CD4-positive, CD25-positive, alpha-beta regulatory T cell (primary cell): ENCODE results near the gene SACM1L. TPM values are rescaled to one million over a fixed set of nuclear protein-coding genes. Genes with fewer than 3 reads are reported as not detected.

Experiments used
- ATAC-seq, 2 donors: fragments of 150-1000 bp; cut with Tn5 transposase; one replicate each; pipeline ENCODE4 v1.10.0; 2021; ENCODE audit warnings: low read depth in 2 of 2, moderate number of reproducible peaks in 2 of 2, moderate library complexity in 1 of 2
- DNase-seq, 3 donors: peaks; one replicate each; pipeline versions ENCODE4 v3.0.0 to v3.0.0-alpha.2; 2012 to 2022; ENCODE audit warnings: mixed read lengths in 1 of 3
- H3K27ac ChIP-seq: one replicate; pipeline ENCODE4 v1.7.0; 2013; ENCODE audit warnings: mild to moderate bottlenecking, low read length; ENCODE audit not compliant: insufficient read depth, poor library complexity, severe bottlenecking
- H3K27me3 ChIP-seq: one replicate; pipeline ENCODE4 v1.7.0; 2013; ENCODE audit warnings: low read length; ENCODE audit not compliant: control insufficient read depth, insufficient read depth
- H3K36me3 ChIP-seq: one replicate; pipeline ENCODE4 v1.7.0; 2013; ENCODE audit warnings: mild to moderate bottlenecking, low read length, moderate library complexity; ENCODE audit not compliant: control insufficient read depth, insufficient read depth
- H3K4me1 ChIP-seq: 2 replicates; pipeline ENCODE4 v1.7.0; 2013; ENCODE audit warnings: mild to moderate bottlenecking, low read length; ENCODE audit not compliant: insufficient read depth, control insufficient read depth, poor library complexity, severe bottlenecking
- H3K4me3 ChIP-seq: one replicate; pipeline ENCODE4 v1.7.0; 2013; ENCODE audit warnings: low read depth, mild to moderate bottlenecking, low read length, moderate library complexity
- H3K9me3 ChIP-seq, 2 experiments: 1 replicate in 1 of 2; 2 replicates in 1 of 2; pipeline ENCODE4 v1.7.0; 2013; ENCODE audit warnings: low read length in 2 of 2, mild to moderate bottlenecking in 1 of 2, moderate library complexity in 1 of 2; ENCODE audit not compliant: control insufficient read depth in 2 of 2
- H3K27ac Mint-ChIP-seq, 3 donors: one replicate each; pipeline ENCODE4 v1.8.0; 2020 to 2022; ENCODE audit warnings: mild to moderate bottlenecking in 3 of 3, mixed read lengths in 3 of 3, moderate library complexity in 2 of 3
- H3K27me3 Mint-ChIP-seq: one replicate; pipeline ENCODE4 v1.8.0; 2022; ENCODE audit warnings: mild to moderate bottlenecking, mixed read lengths
- H3K36me3 Mint-ChIP-seq: one replicate; pipeline ENCODE4 v1.8.0; 2020; ENCODE audit warnings: mixed read lengths
- H3K4me1 Mint-ChIP-seq, 4 donors: one replicate each; pipeline ENCODE4 v1.8.0; 2020 to 2022; ENCODE audit warnings: mixed read lengths in 4 of 4, mild to moderate bottlenecking in 1 of 4
- H3K4me3 Mint-ChIP-seq, 4 donors: one replicate each; pipeline ENCODE4 v1.8.0; 2020 to 2022; ENCODE audit warnings: mild to moderate bottlenecking in 4 of 4, mixed read lengths in 4 of 4, moderate library complexity in 3 of 4
- H3K9me3 Mint-ChIP-seq, 7 donors: one replicate each; pipeline ENCODE4 v1.8.0; 2020 to 2022; ENCODE audit warnings: mixed read lengths in 7 of 7, mild to moderate bottlenecking in 3 of 7, moderate library complexity in 2 of 7
- polyA plus RNA-seq, 4 donors: library from polyadenylated mRNA; unstranded; fragments of 300-500 nt; fragmentation: Illumina TruSeq; gene quantifications; one replicate each; pipeline ENCODE4 v1.2.3, GENCODE V29; 2021
- total RNA-seq: library from RNA; stranded (reverse); gene quantifications from one replicate; pipeline ENCODE4 v1.2.3, GENCODE V29; 2022

The SACM1L gene, protein sequence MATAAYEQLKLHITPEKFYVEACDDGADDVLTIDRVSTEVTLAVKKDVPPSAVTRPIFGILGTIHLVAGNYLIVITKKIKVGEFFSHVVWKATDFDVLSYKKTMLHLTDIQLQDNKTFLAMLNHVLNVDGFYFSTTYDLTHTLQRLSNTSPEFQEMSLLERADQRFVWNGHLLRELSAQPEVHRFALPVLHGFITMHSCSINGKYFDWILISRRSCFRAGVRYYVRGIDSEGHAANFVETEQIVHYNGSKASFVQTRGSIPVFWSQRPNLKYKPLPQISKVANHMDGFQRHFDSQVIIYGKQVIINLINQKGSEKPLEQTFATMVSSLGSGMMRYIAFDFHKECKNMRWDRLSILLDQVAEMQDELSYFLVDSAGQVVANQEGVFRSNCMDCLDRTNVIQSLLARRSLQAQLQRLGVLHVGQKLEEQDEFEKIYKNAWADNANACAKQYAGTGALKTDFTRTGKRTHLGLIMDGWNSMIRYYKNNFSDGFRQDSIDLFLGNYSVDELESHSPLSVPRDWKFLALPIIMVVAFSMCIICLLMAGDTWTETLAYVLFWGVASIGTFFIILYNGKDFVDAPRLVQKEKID
- total RNA-seq (70.0 TPM), polyA plus RNA-seq (10 to 100 TPM; 13.4 to 23.3 (median 18.4) TPM)

DNA sequence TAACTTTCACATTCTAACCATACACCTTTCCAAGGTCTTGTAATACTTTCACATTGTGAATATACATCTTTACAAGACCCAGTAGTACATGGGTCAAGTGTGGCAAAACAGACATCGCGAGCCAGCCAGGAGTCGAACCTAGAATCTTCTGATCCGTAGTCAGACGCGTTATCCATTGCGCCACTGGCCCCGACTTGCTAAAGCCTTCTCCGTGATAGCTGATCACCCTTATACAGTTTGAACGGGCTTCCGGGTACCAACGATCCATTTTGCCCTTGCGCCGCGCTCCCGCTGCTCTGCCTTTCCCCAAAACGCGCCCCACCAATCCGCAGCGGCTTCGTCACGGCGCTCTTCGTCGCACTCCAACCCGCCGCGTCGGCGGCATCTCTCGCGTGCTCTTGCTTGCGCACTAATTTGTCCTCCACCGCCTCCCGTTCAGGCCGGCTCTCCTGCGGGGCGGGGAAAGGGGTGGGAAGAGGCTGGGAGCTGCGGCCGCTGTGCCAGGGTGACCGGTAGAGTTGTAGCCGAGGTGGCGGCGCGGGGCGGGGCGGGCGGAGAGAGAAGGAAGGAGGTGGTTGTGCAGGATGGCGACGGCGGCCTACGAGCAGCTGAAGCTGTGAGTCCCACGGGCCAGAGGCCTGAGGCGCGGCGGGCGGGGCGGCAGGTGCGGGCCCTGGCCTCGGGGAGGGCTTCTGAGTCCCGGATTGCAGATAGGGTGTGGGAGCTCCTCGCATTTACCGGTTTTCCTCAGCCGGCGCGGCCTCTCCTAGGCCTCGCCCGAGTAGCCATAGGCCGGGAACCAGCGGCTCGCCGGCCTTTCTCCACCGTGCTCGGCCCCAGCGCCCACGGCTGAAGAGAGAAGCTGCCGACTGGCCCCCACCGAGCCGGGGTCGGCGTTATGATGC is at the start of gene SACM1L:
SACM1L (plus strand) TSS at position 515 of the 905 bp plus-strand sequence; CDS start at position 585, 70 bp downstream.
- Histone ChIP-seq H3K27ac (peak within 1 kb of the TSS; percentile 94), H3K9me3 (no peaks in the 10 kb centered on the region), H3K4me3 (peak within 1 kb of the TSS; percentile 96), H3K4me1 (peaks cover 59% of the 10 kb centered on the region), H3K36me3 (peaks cover 8% of the 10 kb centered on the region), H3K27me3 (no peaks in the 10 kb centered on the region)
- peaks cover 0 to 3% (median 0%) of the 10 kb centered on the region in 7 donors for H3K9me3 Mint-ChIP-seq
- peak within 1 kb of the TSS; percentile 97 to 100 (median 99) for H3K27ac Mint-ChIP-seq
- H3K27me3 Mint-ChIP-seq = peaks cover 9% of the 10 kb centered on the region
- ATAC-seq = peak; percentile 88 to 90
- peaks cover 39 to 71% (median 47%) of the 10 kb centered on the region in 4 donors for H3K4me1 Mint-ChIP-seq
- H3K36me3 Mint-ChIP-seq = peaks cover 15% of the 10 kb centered on the region
- peak within 1 kb of the TSS; percentile 96 to 99 (median 97) for H3K4me3 Mint-ChIP-seq
- DNase-seq = peak; percentile 95 to 99 (median 95)

DNA sequence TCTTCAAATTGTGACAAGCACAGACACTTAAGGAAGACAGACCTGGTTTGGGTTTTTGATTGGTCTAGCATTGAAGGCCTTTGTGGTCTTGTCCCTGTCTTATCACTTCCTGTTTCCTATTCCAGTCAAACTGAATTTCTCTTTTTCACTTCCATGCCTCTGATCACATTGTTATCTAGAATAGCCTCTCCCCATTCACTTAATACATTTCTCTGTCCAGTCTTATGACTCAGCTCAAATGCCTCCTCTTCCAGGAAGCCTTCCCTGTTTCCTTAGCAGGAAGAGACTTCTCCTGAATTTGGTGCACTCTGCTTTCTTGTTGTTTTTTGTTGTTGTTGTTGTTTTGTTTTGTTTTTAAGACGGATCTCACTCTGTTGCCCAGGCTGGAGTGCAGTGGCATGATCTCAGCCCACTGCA is 49.1 kb upstream of the SACM1L start:
- Mint-ChIP-seq H3K36me3 (peaks cover 39% of the 10 kb centered on the region), H3K27ac (peak overlapping the region in 2 of 3 donors; percentile 46 to 67), H3K4me1 (peaks cover 0 to 26% (median 11%) of the 10 kb centered on the region in 4 donors), H3K27me3 (no peaks in the 10 kb centered on the region), H3K9me3 (peaks cover 0 to 2% (median 0%) of the 10 kb centered on the region in 7 donors), H3K4me3 (no peak overlapping the region)
- peaks cover 41% of the 10 kb centered on the region for H3K36me3 ChIP-seq
- no peaks in the 10 kb centered on the region for H3K9me3 ChIP-seq
- no peaks in the 10 kb centered on the region for H3K4me1 ChIP-seq
- H3K27ac ChIP-seq = no peak overlapping the region
- no peaks in the 10 kb centered on the region for H3K27me3 ChIP-seq
- ATAC-seq (no peak), DNase-seq (no peak)
- H3K4me3 ChIP-seq = no peak overlapping the region

DNA sequence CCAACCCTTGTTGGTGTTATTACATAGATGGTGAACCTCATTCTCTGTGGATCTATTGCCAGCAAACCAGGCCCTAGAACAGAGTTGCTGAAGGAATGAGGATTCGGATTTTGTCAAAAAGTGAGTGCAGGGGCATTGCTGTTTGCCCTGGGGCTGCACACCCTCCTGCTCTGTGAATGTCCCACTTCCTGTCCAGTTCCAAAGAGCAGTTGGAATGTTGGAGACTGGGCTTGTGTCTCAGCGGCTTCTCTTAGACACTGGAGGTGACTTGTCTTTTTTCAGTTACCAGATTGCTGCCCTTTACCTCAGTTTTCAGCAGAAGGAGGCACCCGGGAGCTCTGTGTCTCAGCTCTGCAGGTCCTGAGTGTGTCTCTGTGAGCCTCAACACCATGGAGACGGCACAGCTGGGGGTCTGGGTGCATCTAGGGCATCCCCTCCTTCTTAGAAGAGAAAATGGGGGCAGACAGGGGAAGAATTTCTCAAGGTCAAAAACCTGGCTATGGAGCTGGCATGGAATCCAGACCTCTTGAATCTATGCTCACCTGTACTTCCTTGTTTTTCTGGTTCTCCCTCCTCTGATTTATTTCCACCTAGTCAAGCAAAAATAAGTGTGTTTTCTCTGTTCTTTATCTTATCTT is 48.4 kb upstream of the SACM1L start:
- Mint-ChIP-seq H3K9me3 (peaks cover 0 to 2% (median 0%) of the 10 kb centered on the region in 7 donors), H3K36me3 (peaks cover 39% of the 10 kb centered on the region), H3K27me3 (no peaks in the 10 kb centered on the region), H3K4me3 (no peak overlapping the region), H3K4me1 (peaks cover 0 to 24% (median 13%) of the 10 kb centered on the region in 4 donors), H3K27ac (peak overlapping the region in 1 of 3 donors; percentile 46)
- no peak for DNase-seq
- H3K36me3 ChIP-seq = peaks cover 39% of the 10 kb centered on the region
- H3K4me1 ChIP-seq = no peaks in the 10 kb centered on the region
- no peaks in the 10 kb centered on the region for H3K9me3 ChIP-seq
- no peak overlapping the region for H3K4me3 ChIP-seq
- no peak for ATAC-seq
- no peaks in the 10 kb centered on the region for H3K27me3 ChIP-seq
- H3K27ac ChIP-seq = no peak overlapping the region

DNA sequence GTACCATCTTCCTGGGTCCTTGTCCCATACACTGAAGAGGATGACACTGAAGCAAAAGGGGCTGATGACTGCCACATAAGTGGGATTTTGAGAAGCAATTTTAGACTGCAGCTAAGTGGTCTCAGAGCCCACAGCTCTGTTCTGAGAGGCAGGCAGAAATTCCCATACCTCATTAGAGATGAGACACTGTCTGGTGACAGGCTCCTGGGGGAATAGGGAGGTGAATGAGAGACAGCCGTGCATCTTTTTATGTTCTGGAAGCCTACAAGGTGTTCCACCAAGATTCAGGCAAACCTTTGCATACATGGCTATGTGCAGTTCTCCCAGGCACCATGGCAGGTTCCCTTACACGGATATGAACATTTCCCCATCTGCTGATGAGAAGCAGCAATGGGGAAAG is 47.4 kb upstream of the SACM1L start:
- peaks cover 30% of the 10 kb centered on the region for H3K36me3 Mint-ChIP-seq
- no peaks in the 10 kb centered on the region for H3K9me3 ChIP-seq
- H3K4me3 ChIP-seq = no peak overlapping the region
- H3K4me3 Mint-ChIP-seq = no peak overlapping the region
- H3K9me3 Mint-ChIP-seq = peaks cover 0 to 2% (median 0%) of the 10 kb centered on the region in 7 donors
- peak overlapping the region in 1 of 3 donors; percentile 52 for H3K27ac Mint-ChIP-seq
- H3K27me3 Mint-ChIP-seq = no peaks in the 10 kb centered on the region
- H3K4me1 ChIP-seq = no peaks in the 10 kb centered on the region
- DNase-seq = no peak
- peaks cover 32% of the 10 kb centered on the region for H3K36me3 ChIP-seq
- H3K27me3 ChIP-seq = no peaks in the 10 kb centered on the region
- no peak overlapping the region for H3K27ac ChIP-seq
- peaks cover under 1 to 24% (median 15%) of the 10 kb centered on the region in 4 donors for H3K4me1 Mint-ChIP-seq
- ATAC-seq = no peak

DNA sequence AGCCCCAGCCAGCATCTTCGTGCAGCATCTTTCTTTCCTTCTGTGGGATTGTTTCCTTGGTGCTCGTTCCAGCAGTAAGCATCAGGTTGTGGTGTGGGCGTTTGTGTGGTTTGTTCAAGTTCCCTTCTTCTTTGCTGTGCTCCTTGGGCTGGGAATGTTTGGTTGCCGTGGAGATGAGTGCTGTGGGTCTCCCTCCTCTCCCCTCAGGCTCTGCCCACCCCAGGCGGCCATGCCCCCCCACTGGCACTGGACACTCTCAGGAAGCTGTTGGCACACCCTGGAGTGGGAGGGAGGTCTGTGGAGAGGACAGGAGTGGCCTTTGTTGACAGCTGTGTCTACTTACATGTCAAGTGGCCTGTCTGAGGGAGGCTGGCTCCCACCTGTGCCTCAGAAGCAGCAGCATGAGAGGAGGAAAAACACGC is 46.5 kb upstream of the SACM1L start:
- Mint-ChIP-seq H3K4me3 (no peak overlapping the region), H3K27ac (peak overlapping the region in 2 of 3 donors; percentile 65 to 83), H3K4me1 (peaks cover 5 to 25% (median 16%) of the 10 kb centered on the region in 4 donors), H3K9me3 (peaks cover 0 to 2% (median 0%) of the 10 kb centered on the region in 7 donors), H3K36me3 (peaks cover 26% of the 10 kb centered on the region), H3K27me3 (no peaks in the 10 kb centered on the region)
- no peak overlapping the region for H3K27ac ChIP-seq
- H3K9me3 ChIP-seq = no peaks in the 10 kb centered on the region
- peaks cover 33% of the 10 kb centered on the region for H3K36me3 ChIP-seq
- H3K4me1 ChIP-seq = no peaks in the 10 kb centered on the region
- DNase-seq (no peak), ATAC-seq (no peak)
- no peak overlapping the region for H3K4me3 ChIP-seq
- no peaks in the 10 kb centered on the region for H3K27me3 ChIP-seq

DNA sequence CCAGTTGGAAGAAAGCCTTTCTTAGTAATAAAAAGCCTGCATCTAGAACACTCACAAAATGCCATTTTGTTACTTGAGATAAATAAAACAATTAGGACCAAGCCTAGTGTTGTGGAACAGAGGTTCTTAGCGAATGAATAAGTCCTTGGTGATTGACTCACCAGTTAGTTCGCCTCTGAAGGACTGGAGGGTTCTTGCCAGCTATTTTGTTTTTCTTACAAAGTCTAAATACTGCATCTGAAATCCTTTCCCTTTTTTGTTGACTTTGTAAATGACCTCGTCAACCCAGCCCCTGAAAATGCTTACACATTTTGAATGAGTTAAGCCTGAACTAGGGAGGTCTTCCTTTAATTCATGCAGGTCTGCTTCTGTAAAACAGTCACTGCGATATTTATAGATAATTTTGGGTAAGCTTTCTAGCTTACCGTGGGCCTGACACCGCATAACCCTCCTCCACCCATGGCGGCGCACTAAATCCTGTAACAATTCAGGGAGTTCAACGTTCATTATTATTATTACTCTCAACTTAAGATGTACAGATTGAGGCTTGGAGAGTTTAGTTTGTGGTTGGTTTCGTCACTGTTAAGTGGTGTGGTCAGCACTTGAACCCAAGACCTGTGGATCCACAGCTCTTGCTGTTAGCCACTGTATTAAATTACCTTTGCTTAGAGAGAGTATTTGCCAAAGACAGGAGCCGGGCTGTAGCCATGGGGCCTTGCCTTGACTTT is 45.0 kb upstream of the SACM1L start:
- no peak overlapping the region for H3K4me3 Mint-ChIP-seq
- peaks cover 5 to 23% (median 12%) of the 10 kb centered on the region in 4 donors for H3K4me1 Mint-ChIP-seq
- peaks cover 34% of the 10 kb centered on the region for H3K36me3 Mint-ChIP-seq
- H3K9me3 Mint-ChIP-seq = peaks cover 0 to 10% (median 0%) of the 10 kb centered on the region in 7 donors
- Histone ChIP-seq H3K27me3 (no peaks in the 10 kb centered on the region), H3K27ac (no peak overlapping the region), H3K4me1 (no peaks in the 10 kb centered on the region), H3K9me3 (peaks cover 0 to 2% of the 10 kb centered on the region in 2 experiments), H3K36me3 (peaks cover 28% of the 10 kb centered on the region), H3K4me3 (no peak overlapping the region)
- no peaks in the 10 kb centered on the region for H3K27me3 Mint-ChIP-seq
- H3K27ac Mint-ChIP-seq = peak overlapping the region in 1 of 3 donors; percentile 55
- ATAC-seq = no peak
- DNase-seq = no peak
